T-helper 1 cell treated with Interleukin-12 subunit alpha and Interleukin-12 subunit beta and Interleukin-4 antibody, amounts not matched to agents 30 ng/mL and 1 ng/mL, for 36 hours (primary cell): Measurements from ENCODE around the gene RAD51B. TPM values are rescaled to one million over a fixed set of nuclear protein-coding genes. Genes with fewer than 3 reads are reported as not detected.

Experiments used
- intact Hi-C: fragments of 100-400 bp; cut with micrococcal nuclease; formaldehyde crosslinking; loops from one replicate; pipeline ENCODE4 v1.15.1; 2024
- total RNA-seq: library from RNA; stranded (reverse); gene quantifications from 2 replicates; pipeline ENCODE4 v1.2.3, GENCODE V29; 2022

Gene RAD51B
- total RNA-seq, 1 donor from 2014 or later: 24.4 TPM

- intact Hi-C loops: no loop called here
These were observed 920.1 kb downstream of the RAD51B start for GRCh38 chr14:68739701-68740100.

GRCh38 chr14:68740788-68741476 is 921.4 kb downstream of the RAD51B start:
- intact Hi-C loops: no loop called here

- intact Hi-C loops: no loop called here
These were observed 921.9 kb downstream of the RAD51B start for GRCh38 chr14:68741477-68741791.

- intact Hi-C loops: no loop called here
These were observed 922.4 kb downstream of the RAD51B start for GRCh38 chr14:68741839-68742470.

GRCh38 chr14:68744613-68745012 is 925.0 kb downstream of the RAD51B start:
- intact Hi-C loops: no loop called here

- intact Hi-C loops: no loop called here
These were observed 927.8 kb downstream of the RAD51B start for GRCh38 chr14:68747393-68747792.

- intact Hi-C loops: no loop called here
These were observed 928.7 kb downstream of the RAD51B start for GRCh38 chr14:68748260-68748659.

GRCh38 chr14:68748691-68749090 is 929.1 kb downstream of the RAD51B start:
- intact Hi-C loops: no loop called here

GRCh38 chr14:68749487-68750475 is 930.2 kb downstream of the RAD51B start:
- intact Hi-C loops: no loop called here

GRCh38 chr14:68752271-68753006 is 932.9 kb downstream of the RAD51B start:
- intact Hi-C loops: no loop called here

- intact Hi-C loops: no loop called here
These were observed 934.1 kb downstream of the RAD51B start for GRCh38 chr14:68753690-68754089.

GRCh38 chr14:68755016-68755353 is 935.4 kb downstream of the RAD51B start:
- intact Hi-C loops: no loop called here

- intact Hi-C loops: no loop called here
These were observed 936.5 kb downstream of the RAD51B start for GRCh38 chr14:68756000-68756481.

- intact Hi-C loops: no loop called here
These were observed 937.2 kb downstream of the RAD51B start for GRCh38 chr14:68756734-68757133.

GRCh38 chr14:68757618-68758081 is 938.1 kb downstream of the RAD51B start:
- intact Hi-C loops: no loop called here

GRCh38 chr14:68758301-68758700 is 938.7 kb downstream of the RAD51B start:
- intact Hi-C loops: no loop called here

- intact Hi-C loops: no loop called here
These were observed 939.5 kb downstream of the RAD51B start for GRCh38 chr14:68759017-68759560.

GRCh38 chr14:68759937-68760336 is 940.4 kb downstream of the RAD51B start:
- intact Hi-C loops: no loop called here

- intact Hi-C loops: no loop called here
These were observed 941.2 kb downstream of the RAD51B start for GRCh38 chr14:68760761-68761160.

- intact Hi-C loops: no loop called here
These were observed 941.8 kb downstream of the RAD51B start for GRCh38 chr14:68761391-68761790.
